Activated CD8-positive, alpha-beta T cell treated with anti-CD3 and anti-CD28 coated beads, Interleukin-2, amount 10 ng/mL, durations not matched to agents 7 days and 5 days (primary cell): Measurements from ENCODE around the gene STK40. TPM values are rescaled to one million over a fixed set of nuclear protein-coding genes. Genes with fewer than 3 reads are reported as not detected.

Source experiments
- ATAC-seq: fragments of 150-1000 bp; cut with Tn5 transposase; one replicate; pipeline ENCODE4 v1.10.0; 2021; ENCODE audit warnings: moderate library complexity
- CTCF ChIA-PET: fragments of 350-600 bp; sonication (Branson Sonifier 250); formaldehyde crosslinking; loops from one replicate; lab custom pipeline; 2021; ENCODE audit warnings: antibody characterized with exemption; lab: Charles Lee
- POLR2A ChIA-PET: fragments of 350-600 bp; sonication (Branson Sonifier 250); formaldehyde crosslinking; loops from one replicate; lab custom pipeline; 2021; ENCODE audit warnings: antibody characterized with exemption; lab: Charles Lee
- DNase-seq: peaks from one replicate; pipeline ENCODE4 v3.0.0-alpha.2; 2020
- H3K27ac Mint-ChIP-seq: one replicate; pipeline ENCODE4 v1.8.0; 2021; ENCODE audit warnings: mild to moderate bottlenecking, mixed read lengths
- H3K27me3 Mint-ChIP-seq: one replicate; pipeline ENCODE4 v1.8.0; 2021; ENCODE audit warnings: low read depth, mixed read lengths
- H3K36me3 Mint-ChIP-seq: one replicate; pipeline ENCODE4 v1.8.0; 2021; ENCODE audit warnings: low read depth, mixed read lengths
- H3K4me1 Mint-ChIP-seq: one replicate; pipeline ENCODE4 v1.8.0; 2021; ENCODE audit warnings: low read depth, mixed read lengths
- H3K4me3 Mint-ChIP-seq: one replicate; pipeline ENCODE4 v1.8.0; 2021; ENCODE audit warnings: mild to moderate bottlenecking, mixed read lengths
- H3K9me3 Mint-ChIP-seq: one replicate; pipeline ENCODE4 v1.8.0; 2022; ENCODE audit warnings: mixed read lengths; ENCODE audit not compliant: insufficient read depth
- total RNA-seq, 2 experiments: library from RNA; stranded (reverse); gene quantifications; one replicate each; pipeline ENCODE4 v1.2.3, GENCODE V29; 2021

Gene STK40
- total RNA-seq, 2 experiments from 2014 or later = 69.7 to 72.4 TPM

DNA sequence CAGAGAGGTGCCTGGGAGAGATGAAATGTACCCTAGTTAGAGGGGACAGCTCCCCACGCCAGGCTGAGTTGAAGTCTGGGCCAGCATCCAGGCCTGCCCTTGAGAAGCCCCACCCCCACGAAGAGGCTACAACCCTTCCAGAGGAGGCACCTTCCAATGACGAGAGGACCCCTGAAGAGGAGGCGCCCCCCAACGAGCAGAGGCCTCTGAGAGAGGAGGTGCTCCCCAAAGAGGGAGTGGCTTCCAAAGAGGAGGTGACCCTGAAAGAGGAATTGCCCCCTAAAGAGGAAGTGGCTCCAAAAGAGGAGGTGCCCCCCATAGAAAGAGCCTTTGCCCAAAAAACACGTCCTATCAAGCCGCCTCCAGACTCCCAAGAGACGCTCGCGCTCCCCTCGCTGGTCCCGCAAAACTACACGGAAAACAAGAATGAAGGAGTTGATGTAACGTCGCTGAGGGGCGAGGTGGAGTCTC is 65.4 kb downstream of the STK40 start:
- ChIA-PET CTCF (interaction anchor here (0.8 to 2.2 kb wide), 3 partner anchors 13 to 20 kb away, joined by 3 to 8 read pairs (median 3); partner anchors contain the start of gene SH3D21), POLR2A (no interaction called here)
- ATAC-seq (no peak), DNase-seq (no peak)
- peaks cover 1% of the 10 kb centered on the region for H3K27me3 Mint-ChIP-seq
- peak overlapping the region; percentile 12 for H3K4me3 Mint-ChIP-seq
- H3K36me3 Mint-ChIP-seq = peaks cover 15% of the 10 kb centered on the region
- H3K27ac Mint-ChIP-seq = peak overlapping the region; percentile 67
- H3K9me3 Mint-ChIP-seq = no peaks in the 10 kb centered on the region
- H3K4me1 Mint-ChIP-seq = peaks cover 28% of the 10 kb centered on the region

DNA sequence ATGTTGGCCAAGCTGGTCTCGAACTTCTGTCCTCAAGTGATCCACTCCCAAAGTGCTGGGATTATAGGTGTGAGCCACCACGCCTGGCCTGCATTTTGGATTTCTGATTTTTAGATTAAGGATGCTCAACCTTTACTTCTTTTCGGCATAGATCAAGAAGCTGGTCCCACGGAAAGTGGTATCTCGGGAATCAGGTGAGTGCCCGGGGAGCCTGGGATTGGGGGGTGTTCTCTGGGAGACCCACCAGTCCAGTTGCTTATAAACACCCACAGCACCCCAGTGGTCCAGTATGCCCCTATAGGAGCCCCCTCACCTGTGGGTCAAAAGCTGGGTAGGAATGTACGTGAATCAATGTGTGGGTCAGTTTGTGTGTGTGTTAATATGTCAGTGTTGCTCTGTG is 76.3 kb downstream of the STK40 start:
- Mint-ChIP-seq H3K27me3 (no peaks in the 10 kb centered on the region), H3K4me1 (peaks cover 29% of the 10 kb centered on the region), H3K4me3 (no peak overlapping the region), H3K27ac (no peak overlapping the region), H3K9me3 (no peaks in the 10 kb centered on the region), H3K36me3 (peaks cover 25% of the 10 kb centered on the region)
- DNase-seq = no peak
- CTCF ChIA-PET = interaction anchor here (1.3 to 2.4 kb wide), 3 partner anchors 9 to 174 kb away, joined by 3 to 6 read pairs (median 3); no protein-coding TSS in a partner anchor
- ATAC-seq = no peak
- POLR2A ChIA-PET = no interaction called here

DNA sequence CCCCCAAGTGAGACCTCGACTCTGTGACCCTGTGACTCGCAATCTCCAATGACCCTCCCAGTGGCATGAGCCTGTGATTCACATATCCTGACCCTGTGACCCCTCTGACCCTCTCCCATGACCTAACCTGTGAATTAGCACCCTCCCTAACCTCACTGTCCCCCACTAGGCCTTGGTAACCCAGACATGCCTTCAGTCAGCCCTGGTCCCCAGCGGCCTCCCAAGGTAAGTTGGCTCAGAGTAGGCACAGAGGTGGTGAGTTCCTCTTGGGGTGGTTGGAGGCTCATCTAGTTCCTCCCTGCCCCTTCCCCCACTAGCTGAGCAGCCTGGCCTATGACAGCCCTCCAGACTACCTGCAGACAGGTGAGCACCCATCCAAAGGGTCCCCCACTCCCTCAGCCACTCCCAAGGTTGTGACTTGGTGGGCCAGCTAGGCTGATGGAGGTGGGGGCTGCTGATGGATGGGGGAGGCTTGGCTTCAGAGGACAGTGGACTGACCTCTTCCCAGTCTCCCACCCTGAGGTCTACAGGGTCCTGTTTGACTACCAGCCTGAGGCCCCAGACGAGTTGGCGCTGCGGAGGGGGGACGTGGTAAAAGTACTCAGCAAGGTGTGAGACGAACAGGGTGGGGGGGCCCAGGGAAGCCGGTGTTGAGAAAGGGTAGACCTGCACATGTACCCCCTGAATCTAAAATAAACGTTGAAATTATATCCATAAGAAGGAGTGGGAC is 78.0 kb downstream of the STK40 start:
- ATAC-seq (no peak), DNase-seq (no peak)
- peaks cover 34% of the 10 kb centered on the region for H3K36me3 Mint-ChIP-seq
- CTCF ChIA-PET = interaction anchor here (1.1 to 5.5 kb wide), 8 partner anchors 9 to 158 kb away, joined by 3 to 24 read pairs (median 4); partner anchors contain the start of genes STK40 and TRAPPC3
- POLR2A ChIA-PET = interaction anchor here (1.7 kb wide), 1 partner anchor 15 kb away, joined by 11 read pairs; the partner anchor contains the start of gene EVA1B
- H3K4me1 Mint-ChIP-seq = peaks cover 29% of the 10 kb centered on the region
- H3K27ac Mint-ChIP-seq = peak overlapping the region; percentile 91
- H3K4me3 Mint-ChIP-seq = peak overlapping the region; percentile 98
- no peaks in the 10 kb centered on the region for H3K9me3 Mint-ChIP-seq
- no peaks in the 10 kb centered on the region for H3K27me3 Mint-ChIP-seq

DNA sequence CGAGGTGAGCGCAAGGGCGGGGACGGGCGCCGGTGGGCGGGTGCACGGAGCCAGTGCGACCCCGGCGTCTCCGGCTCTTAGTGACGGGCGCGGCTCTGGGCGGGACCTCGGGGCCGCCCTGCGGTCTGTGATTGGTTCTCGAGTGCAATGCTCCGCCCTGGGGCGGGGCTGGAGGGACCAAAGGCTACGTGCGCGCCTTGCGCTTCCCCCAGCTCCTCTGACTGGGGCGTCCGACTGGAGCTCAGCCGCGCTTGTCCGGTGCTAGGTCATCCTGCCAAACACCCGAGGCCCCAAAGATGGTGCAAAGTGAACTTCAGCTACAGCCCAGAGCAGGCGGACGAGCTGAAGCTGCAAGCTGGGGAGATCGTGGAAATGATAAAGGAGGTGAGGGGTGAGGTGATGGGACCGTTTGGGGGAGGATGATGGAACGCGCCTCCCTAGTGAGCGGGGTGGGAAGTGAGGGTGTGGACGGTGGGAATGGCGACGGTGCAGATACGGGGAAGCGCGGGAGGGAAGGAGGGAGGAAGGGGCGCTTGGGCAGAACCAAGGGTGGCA is 78.7 kb downstream of the STK40 start:
- ChIA-PET POLR2A (interaction anchor here (0.7 to 1.7 kb wide), 3 partner anchors 16 to 105 kb away, joined by 3 to 11 read pairs (median 5); partner anchors contain the start of genes EVA1B and THRAP3), CTCF (interaction anchor here (0.6 to 5.5 kb wide), 11 partner anchors 10 to 158 kb away, joined by 3 to 24 read pairs (median 5); partner anchors contain the start of genes EVA1B, STK40 and TRAPPC3)
- Mint-ChIP-seq H3K27ac (peak overlapping the region; percentile 91), H3K27me3 (no peaks in the 10 kb centered on the region), H3K4me3 (peak overlapping the region; percentile 98), H3K36me3 (peaks cover 41% of the 10 kb centered on the region), H3K4me1 (peaks cover 29% of the 10 kb centered on the region), H3K9me3 (no peaks in the 10 kb centered on the region)
- ATAC-seq (peak; percentile 99), DNase-seq (peak; percentile 95)

DNA sequence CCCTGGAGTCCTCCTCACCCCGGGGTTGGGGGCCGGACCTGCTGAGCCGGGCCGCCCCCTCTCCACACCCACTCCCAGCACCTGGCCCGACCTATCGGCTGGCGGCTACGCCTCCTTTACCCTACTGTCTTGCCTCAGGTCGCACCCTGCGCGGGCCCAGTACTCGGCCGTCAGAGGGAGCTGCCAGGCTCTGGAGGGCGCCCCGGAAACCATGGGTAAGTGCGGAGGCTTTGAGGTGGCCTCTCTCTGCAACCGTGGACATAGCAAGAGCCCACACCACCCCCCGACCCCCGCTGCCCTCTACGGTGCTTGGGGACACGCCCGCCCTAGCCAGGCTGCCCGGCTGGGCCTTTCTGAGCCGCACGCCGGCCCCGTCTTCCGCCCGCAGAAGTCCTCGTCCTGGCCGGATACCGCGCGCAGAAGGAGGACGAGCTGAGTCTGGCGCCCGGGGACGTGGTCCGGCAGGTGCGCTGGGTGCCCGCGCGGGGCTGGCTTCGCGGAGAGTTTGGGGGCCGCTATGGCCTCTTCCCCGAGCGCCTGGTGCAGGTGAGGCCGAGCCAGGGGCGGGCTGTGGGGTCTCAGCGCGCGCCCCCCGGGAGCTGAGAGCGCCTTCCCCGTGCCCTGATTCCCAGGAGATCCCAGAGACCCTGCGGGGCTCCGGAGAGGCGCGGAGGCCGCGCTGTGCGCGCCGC is 79.4 kb downstream of the STK40 start, which contains the start of gene SH3D21:
Gene SH3D21, plus strand, starts transcription at position 159 of the 692 bp plus-strand sequence. Its CDS starts 53 bp downstream, at position 212.
- DNase-seq (peak; percentile 65), ATAC-seq (peak; percentile 38)
- peak within 1 kb of the TSS; percentile 91 for H3K27ac Mint-ChIP-seq
- H3K4me1 Mint-ChIP-seq = peaks cover 29% of the 10 kb centered on the region
- H3K27me3 Mint-ChIP-seq = no peaks in the 10 kb centered on the region
- ChIA-PET CTCF (interaction anchor here (0.6 to 5.5 kb wide), 16 partner anchors 10 to 171 kb away, joined by 3 to 24 read pairs (median 4); partner anchors contain the start of genes EVA1B, STK40 and TRAPPC3), POLR2A (interaction anchor here (0.7 to 1.7 kb wide), 3 partner anchors 16 to 106 kb away, joined by 3 to 11 read pairs (median 5); partner anchors contain the start of genes EVA1B and THRAP3)
- no peaks in the 10 kb centered on the region for H3K9me3 Mint-ChIP-seq
- peaks cover 46% of the 10 kb centered on the region for H3K36me3 Mint-ChIP-seq
- H3K4me3 Mint-ChIP-seq = peak within 1 kb of the TSS; percentile 98

DNA sequence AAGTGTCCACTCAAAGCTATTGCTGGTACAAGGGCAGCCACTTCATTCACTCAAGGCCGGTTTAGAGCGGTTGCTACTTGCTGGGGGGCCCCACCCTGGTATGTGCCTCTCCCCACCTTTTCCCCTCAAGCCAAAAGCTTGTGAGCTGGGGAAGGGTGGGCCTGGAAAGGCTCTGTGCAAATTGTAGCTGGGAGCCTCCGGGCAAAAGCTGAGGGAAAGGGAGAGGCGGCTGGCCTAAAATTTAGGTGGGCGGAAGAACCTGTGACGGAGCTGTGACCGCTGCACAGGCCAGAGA is 79.9 kb downstream of the STK40 start:
- CTCF ChIA-PET = interaction anchor here (0.8 to 5.5 kb wide), 12 partner anchors 13 to 206 kb away, joined by 3 to 24 read pairs (median 4); partner anchors contain the start of genes EVA1B and TRAPPC3
- H3K4me1 Mint-ChIP-seq = peaks cover 29% of the 10 kb centered on the region
- ATAC-seq (no peak), DNase-seq (no peak)
- peak overlapping the region; percentile 98 for H3K4me3 Mint-ChIP-seq
- H3K27me3 Mint-ChIP-seq = no peaks in the 10 kb centered on the region
- peak overlapping the region; percentile 54 for H3K27ac Mint-ChIP-seq
- peaks cover 51% of the 10 kb centered on the region for H3K36me3 Mint-ChIP-seq
- POLR2A ChIA-PET = interaction anchor here (1.3 kb wide), 1 partner anchor 82 kb away, joined by 5 read pairs; the partner anchor contains the start of gene THRAP3
- no peaks in the 10 kb centered on the region for H3K9me3 Mint-ChIP-seq

DNA sequence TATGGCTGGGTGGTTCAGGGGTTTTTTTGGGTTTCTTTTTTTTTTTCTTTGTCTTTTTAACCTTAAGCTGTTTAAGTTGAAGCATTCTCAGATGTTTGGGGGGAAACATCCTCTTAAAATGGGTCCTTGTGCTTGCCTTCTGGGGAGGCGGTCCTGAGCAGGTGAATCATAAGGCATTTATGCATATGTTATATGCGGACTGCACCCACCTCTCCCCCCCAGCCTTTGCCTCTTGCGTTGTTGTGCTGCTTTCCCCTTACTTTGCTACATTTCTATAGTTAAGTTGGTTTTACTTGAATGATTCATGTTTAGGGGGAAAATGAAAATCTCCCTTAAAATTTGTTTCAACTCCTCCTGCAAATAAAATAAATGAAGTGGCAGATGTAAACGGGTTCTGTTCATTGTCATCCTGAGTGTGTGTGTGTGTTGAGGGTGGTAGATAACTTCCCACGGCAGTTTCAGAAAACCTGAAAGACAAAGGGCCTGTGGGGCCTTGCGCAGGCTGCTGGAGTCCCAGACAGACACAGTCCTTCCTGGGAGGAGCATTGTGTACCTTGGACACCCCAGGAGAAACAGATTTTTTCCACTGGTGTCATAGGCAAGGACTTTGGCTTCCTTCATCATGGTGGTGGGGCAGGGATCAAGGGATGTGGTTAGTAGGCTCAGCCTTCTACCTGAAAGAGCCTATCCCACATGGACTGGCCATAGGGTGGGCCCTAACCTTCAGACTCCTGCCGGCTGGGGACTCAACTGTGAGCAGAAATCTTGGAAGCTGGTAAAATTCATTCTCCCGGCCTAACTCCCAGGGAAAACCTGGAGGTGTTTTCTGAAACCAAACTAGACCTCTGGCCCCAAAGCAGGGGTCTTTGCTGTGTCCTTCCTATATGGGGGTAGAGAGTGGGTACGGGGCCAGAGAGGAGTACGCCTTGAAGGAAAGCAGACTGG is 80.5 kb downstream of the STK40 start:
- Mint-ChIP-seq H3K27ac (peak overlapping the region; percentile 54), H3K36me3 (peaks cover 53% of the 10 kb centered on the region), H3K4me3 (peak overlapping the region; percentile 98), H3K4me1 (peaks cover 27% of the 10 kb centered on the region), H3K9me3 (no peaks in the 10 kb centered on the region), H3K27me3 (no peaks in the 10 kb centered on the region)
- ChIA-PET POLR2A (interaction anchor here (1.3 kb wide), 1 partner anchor 81 kb away, joined by 5 read pairs; the partner anchor contains the start of gene THRAP3), CTCF (interaction anchor here (1.1 to 5.5 kb wide), 8 partner anchors 19 to 205 kb away, joined by 3 to 24 read pairs (median 4); partner anchors contain the start of genes EVA1B and TRAPPC3)
- ATAC-seq (no peak), DNase-seq (no peak)

DNA sequence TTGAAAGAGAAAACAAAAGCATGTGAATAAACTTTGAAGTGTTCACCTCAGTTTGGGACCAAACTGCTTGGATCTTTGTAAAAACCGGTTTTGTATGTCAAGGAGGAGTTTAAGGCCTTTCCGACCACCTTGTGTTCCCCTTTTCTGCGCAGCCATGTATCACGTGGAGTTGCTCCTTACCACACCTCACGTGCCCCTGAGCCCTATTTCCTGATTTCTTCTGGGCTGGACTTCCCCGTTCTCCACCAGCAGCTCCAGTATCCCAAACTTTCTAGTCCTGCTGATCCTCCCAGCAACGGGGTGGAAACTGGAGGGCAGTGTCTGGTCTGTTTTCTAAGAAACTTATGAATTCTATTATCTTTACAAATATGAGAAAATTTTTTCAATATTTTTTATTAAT is 81.2 kb downstream of the STK40 start:
- H3K27me3 Mint-ChIP-seq = no peaks in the 10 kb centered on the region
- peaks cover 27% of the 10 kb centered on the region for H3K4me1 Mint-ChIP-seq
- H3K9me3 Mint-ChIP-seq = no peaks in the 10 kb centered on the region
- H3K27ac Mint-ChIP-seq = no peak overlapping the region
- ChIA-PET CTCF (interaction anchor here (5.5 kb wide), 1 partner anchor 19 kb away, joined by 24 read pairs; no protein-coding TSS in a partner anchor), POLR2A (interaction anchor here (1.0 kb wide), 1 partner anchor 20 kb away, joined by 3 read pairs; no protein-coding TSS in a partner anchor)
- no peak overlapping the region for H3K4me3 Mint-ChIP-seq
- H3K36me3 Mint-ChIP-seq = peaks cover 56% of the 10 kb centered on the region
- no peak for ATAC-seq
- DNase-seq = no peak

DNA sequence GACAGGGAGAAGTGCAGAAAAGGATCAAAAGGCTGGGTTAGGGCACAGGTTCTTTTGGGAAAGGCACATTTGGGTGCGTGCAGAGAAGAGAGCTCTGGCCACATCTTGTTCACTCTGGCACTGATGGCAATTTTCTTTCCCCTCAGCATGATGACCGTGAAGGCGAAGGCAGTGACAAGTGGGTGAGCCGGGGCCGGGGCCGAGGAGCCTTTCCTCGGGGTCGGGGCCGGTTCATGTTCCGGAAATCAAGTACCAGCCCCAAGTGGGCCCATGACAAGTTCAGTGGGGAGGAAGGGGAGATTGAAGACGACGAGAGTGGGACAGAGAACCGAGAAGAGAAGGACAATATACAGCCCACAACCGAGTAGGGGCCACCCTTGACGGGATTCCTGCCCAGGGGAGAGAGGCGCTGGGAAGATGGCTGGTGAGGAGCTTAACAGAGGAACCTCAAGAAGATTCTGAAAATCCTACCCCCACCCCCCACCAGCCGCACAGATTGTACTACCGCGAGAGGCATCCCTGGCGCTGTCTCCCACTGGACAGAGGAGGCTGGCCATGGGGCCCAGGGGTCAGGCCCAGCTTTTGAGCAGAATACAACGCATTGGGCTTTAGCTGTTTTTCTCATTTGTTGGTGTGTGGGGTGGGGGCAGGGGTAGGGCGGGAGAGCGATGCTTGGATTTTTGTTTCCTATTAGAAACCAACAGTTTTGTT is 81.9 kb downstream of the STK40 start:
- Mint-ChIP-seq H3K4me3 (no peak overlapping the region), H3K27ac (no peak overlapping the region), H3K9me3 (no peaks in the 10 kb centered on the region), H3K4me1 (peaks cover 27% of the 10 kb centered on the region), H3K27me3 (no peaks in the 10 kb centered on the region), H3K36me3 (peaks cover 53% of the 10 kb centered on the region)
- ATAC-seq (no peak), DNase-seq (no peak)
- CTCF ChIA-PET = interaction anchor here (5.5 kb wide), 1 partner anchor 18 kb away, joined by 24 read pairs; no protein-coding TSS in a partner anchor
- POLR2A ChIA-PET = interaction anchor here (1.0 kb wide), 2 partner anchors 20 to 154 kb away, joined by 3 read pairs; partner anchors contain the start of gene TRAPPC3
